Brain microvascular endothelial cell (primary cell): ENCODE measurements around the gene FZR1.
A peak's percentile ranks its signal among the peaks of the same experiment; 100 is the strongest.

Experiments
- DNase-seq: peaks from one replicate; pipeline ENCODE4 v3.0.0-alpha.2; 2020
- H3K27ac ChIP-seq: fragments of 250-450 bp; sonication (Bioruptor Pico); 2 replicates; pipeline ENCODE4 v1.5.1; 2020; ENCODE audit warnings: mild to moderate bottlenecking, moderate library complexity
- H3K27me3 ChIP-seq: fragments of 250-450 bp; sonication (Bioruptor Pico); replicated peaks from 2 replicates; pipeline ENCODE4 v1.5.1; 2020; ENCODE audit warnings: mild to moderate bottlenecking
- H3K36me3 ChIP-seq: fragments of 250-450 bp; sonication (Bioruptor Pico); replicated peaks from 2 replicates; pipeline ENCODE4 v1.5.1; 2020; ENCODE audit warnings: mild to moderate bottlenecking
- H3K4me3 ChIP-seq: 2 replicates; pipeline ENCODE4 v1.5.1; 2011; ENCODE audit warnings: low read depth, mild to moderate bottlenecking, control low read depth, low read length, moderate library complexity
- CTCF ChIP-seq: IDR thresholded peaks from 2 replicates; pipeline ENCODE4 v1.5.1; 2011; ENCODE audit warnings: low read depth, mild to moderate bottlenecking, moderate library complexity, low read length, control low read depth, inconsistent platforms; ENCODE audit errors: missing control alignments
- in situ Hi-C: cut with HindIII; loops from 2 replicates; pipeline ENCODE4 v1.10.0; 2017; ENCODE audit warnings: low sequenced_read_pairs, low pct_ligation_motif_present

FZR1 gene

DNA sequence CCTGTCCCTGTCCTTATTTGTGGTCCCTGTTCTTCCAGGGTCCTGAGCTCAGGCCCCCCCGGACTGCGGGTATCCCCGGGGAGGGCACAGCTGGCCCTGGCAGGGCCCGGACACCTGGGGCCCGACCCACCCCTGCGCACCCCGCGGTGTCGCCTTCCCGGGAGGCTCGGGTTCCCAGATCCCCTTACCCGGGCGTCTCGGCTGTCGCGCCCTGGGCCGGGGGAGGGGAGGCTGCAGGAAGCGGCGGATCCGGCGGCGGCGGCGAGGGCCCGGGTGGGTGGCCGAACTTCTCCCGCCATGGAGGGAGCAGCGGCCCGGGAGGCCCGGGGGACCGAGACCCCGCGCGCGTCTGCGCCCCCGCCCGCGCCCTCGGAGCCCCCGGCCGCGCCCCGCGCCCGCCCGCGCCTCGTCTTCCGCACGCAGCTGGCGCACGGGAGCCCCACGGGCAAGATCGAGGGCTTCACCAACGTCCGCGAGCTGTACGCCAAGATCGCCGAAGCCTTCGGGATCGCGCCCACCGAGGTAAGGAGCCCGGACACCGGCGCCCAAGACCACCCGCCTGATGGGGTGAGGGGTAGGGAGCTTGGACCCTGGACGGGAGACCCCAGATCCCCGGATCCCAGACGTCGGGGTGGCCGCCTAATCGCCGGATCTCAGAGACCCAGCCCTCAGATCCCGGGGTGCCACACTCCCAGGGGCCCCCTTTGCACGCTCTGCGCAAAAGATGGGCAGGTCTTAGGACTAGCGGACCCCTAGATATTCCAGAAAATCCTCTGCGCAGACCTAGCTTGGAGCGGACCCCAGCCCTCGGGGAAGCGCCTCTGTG is 79.4 kb downstream of the FZR1 start, which contains the start of gene GIPC3:
GIPC3 (plus strand) TSS at position 178 of the 826 bp plus-strand sequence; CDS start at position 298, 120 bp downstream.
- Histone ChIP-seq H3K27me3 (no peaks in the 10 kb centered on the region), H3K4me3 (peak within 1 kb of the TSS; percentile 45), H3K36me3 (no peaks in the 10 kb centered on the region), H3K27ac (no peak within 1 kb of the TSS)
- DNase-seq: no peak
- in situ Hi-C loops: no loop called here
- TF ChIP-seq CTCF: no peak

DNA sequence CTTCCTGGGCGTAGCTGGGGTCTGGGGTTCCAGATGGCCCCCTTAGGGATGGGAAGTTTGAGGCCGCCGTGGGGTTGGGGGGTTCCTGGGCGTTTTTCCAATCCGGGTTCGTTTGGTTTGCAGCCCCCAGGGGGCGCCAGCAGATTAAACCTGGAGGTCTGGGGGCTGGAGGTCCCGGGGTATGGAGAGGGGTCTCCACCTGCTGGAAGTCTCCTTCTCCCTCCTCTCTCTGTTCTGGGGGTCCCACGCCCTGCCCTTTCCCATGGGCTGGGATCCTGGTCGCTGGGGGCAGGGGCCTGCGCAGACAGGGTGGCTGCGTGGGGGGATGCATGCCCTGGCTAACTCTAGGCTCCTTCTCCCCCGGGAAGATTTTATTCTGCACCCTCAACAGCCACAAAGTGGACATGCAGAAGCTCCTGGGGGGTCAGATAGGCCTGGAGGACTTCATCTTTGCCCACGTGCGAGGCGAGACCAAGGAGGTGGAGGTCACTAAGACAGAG is 80.1 kb downstream of the FZR1 start:
- no peak for DNase-seq
- in situ Hi-C loops: no loop called here
- H3K27ac ChIP-seq: no peak overlapping the region
- no peaks in the 10 kb centered on the region for H3K27me3 ChIP-seq
- peak overlapping the region; percentile 45 for H3K4me3 ChIP-seq
- no peaks in the 10 kb centered on the region for H3K36me3 ChIP-seq
- TF ChIP-seq CTCF: peak; percentile 79

DNA sequence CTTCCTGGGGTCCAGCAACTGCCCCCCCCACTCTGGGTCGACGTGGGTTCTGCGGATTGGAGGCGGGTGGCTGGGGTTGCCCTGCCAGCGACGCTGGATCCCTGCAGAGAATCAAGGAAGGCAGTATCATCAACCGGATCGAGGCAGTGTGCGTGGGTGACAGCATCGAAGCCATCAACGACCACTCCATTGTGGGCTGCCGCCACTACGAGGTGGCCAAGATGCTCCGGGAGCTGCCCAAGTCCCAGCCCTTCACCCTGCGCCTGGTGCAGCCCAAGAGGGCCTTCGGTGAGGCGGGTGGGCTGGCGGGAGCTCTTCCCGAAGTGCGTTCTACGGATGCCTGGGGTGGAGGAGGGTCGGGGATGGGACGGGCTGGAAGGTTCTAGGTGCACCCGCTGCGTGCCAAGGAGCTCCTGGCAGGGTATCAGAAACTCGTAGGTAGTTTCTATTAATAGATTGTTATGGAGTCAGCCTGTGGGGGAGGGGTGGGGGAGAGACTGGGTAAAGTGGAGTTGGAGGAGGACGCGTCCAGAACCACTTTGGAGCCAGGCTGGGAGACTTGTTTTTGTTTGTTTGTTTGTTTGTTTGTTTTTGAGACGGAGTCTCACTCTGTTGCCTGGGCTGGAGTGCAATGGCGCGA is 80.7 kb downstream of the FZR1 start:
- H3K4me3 ChIP-seq: no peak overlapping the region
- TF ChIP-seq CTCF: no peak

More for the DNA sequence above, 80.7 kb downstream of the FZR1 start:
- no peak for DNase-seq
- Histone ChIP-seq H3K36me3 (no peaks in the 10 kb centered on the region), H3K27me3 (no peaks in the 10 kb centered on the region), H3K27ac (no peak overlapping the region)
- in situ Hi-C loops: no loop called here
